Endothelial cell of umbilical vein (primary cell): Measurements from ENCODE around the gene SMOC1. TPM values are rescaled to one million over a fixed set of nuclear protein-coding genes. Genes with fewer than 3 reads are reported as not detected.

ENCODE experiments used
- BruUV-seq: library from RNA; stranded (reverse); fragments of 400-500 nt; replicated peaks from 2 replicates; lab custom pipeline; 2021; lab: Mats Ljungman, UMichigan
- CTCF ChIA-PET: fragments of 300-600, 350-600 bp; sonication (Branson Sonifier 250); formaldehyde crosslinking; loops from one replicate; lab custom pipeline; 2021; ENCODE audit warnings: antibody characterized with exemption, inconsistent platforms; lab: Charles Lee
- POLR2A ChIA-PET: fragments of 300-600, 350-600 bp; sonication (Branson Sonifier 250); formaldehyde crosslinking; loops from one replicate; lab custom pipeline; 2021; ENCODE audit warnings: antibody characterized with exemption, inconsistent platforms; lab: Charles Lee
- DNase-seq: peaks from one replicate; pipeline ENCODE4 v3.0.0-alpha.2; 2011; ENCODE audit warnings: low read depth, low spot score
- FAIRE-seq: peaks from 2 replicates; lab custom pipeline; 2011; peaks lifted over from hg19 to GRCh38; lab: Jason Lieb, UNC
- H2AFZ ChIP-seq: 2 replicates; pipeline ENCODE4 v1.6.0; 2012; ENCODE audit warnings: low read depth, low read length, control low read depth, inconsistent platforms
- H3K27ac ChIP-seq: 2 replicates; pipeline ENCODE4 v1.5.1; 2011; ENCODE audit warnings: low read depth, mild to moderate bottlenecking, control low read depth, low read length, moderate library complexity; ENCODE audit not compliant: insufficient read depth
- H3K27me3 ChIP-seq, 2 experiments: 2 replicates each; pipeline versions ENCODE4 v1.6.0 to v1.6.1; 2011; ENCODE audit warnings: low read length in 2 of 2, mixed read lengths in 1 of 2; ENCODE audit not compliant: control insufficient read depth in 2 of 2, insufficient read depth in 2 of 2
- H3K36me3 ChIP-seq, 2 experiments: 2 replicates in 1 of 2; 3 replicates in 1 of 2; pipeline ENCODE4 v1.5.1; 2011; ENCODE audit warnings: low read length in 2 of 2, mild to moderate bottlenecking in 1 of 2, moderate library complexity in 1 of 2; ENCODE audit not compliant: control insufficient read depth in 2 of 2, insufficient read depth in 2 of 2; ENCODE audit errors: extremely low read depth in 1 of 2
- H3K4me1 ChIP-seq: 3 replicates; pipeline ENCODE4 v1.5.1; 2011; ENCODE audit warnings: mild to moderate bottlenecking, low read length; ENCODE audit not compliant: control insufficient read depth, insufficient read depth; ENCODE audit errors: extremely low read depth
- H3K4me2 ChIP-seq: 2 replicates; pipeline ENCODE4 v1.6.1; 2011; ENCODE audit warnings: low read length, control low read depth, mixed read lengths; ENCODE audit not compliant: insufficient read depth
- H3K4me3 ChIP-seq, 3 experiments: fragments of 200-600 bp in 1 of 3; sonication (generic), shearing (Covaris generic) in 1 of 3; replicated peaks in 1 of 3; 2 replicates each; pipeline ENCODE4 v1.5.1; 2011 to 2016; ENCODE audit warnings: control low read depth in 3 of 3, low read length in 3 of 3, mild to moderate bottlenecking in 2 of 3, inconsistent platforms in 1 of 3, low read depth in 1 of 3, moderate library complexity in 1 of 3; ENCODE audit not compliant: insufficient read depth in 1 of 3
- H3K79me2 ChIP-seq: 2 replicates; pipeline ENCODE4 v1.6.0; 2012; ENCODE audit warnings: low read length, inconsistent platforms; ENCODE audit not compliant: control insufficient read depth, insufficient read depth
- H3K9ac ChIP-seq: replicated peaks from 2 replicates; pipeline ENCODE3; 2011; ENCODE audit warnings: low read length, control low read depth; ENCODE audit not compliant: insufficient read depth; ENCODE audit errors: extremely low read depth
- H3K9me1 ChIP-seq: replicated peaks from 3 replicates; pipeline ENCODE4 v1.6.0; 2011; ENCODE audit warnings: mild to moderate bottlenecking, low read length; ENCODE audit not compliant: control insufficient read depth, insufficient read depth; ENCODE audit errors: extremely low read depth
- H3K9me3 ChIP-seq: replicated peaks from 2 replicates; pipeline ENCODE4 v1.5.1; 2012; ENCODE audit warnings: low read length, inconsistent platforms; ENCODE audit not compliant: control insufficient read depth, insufficient read depth
- H4K20me1 ChIP-seq: replicated peaks from 2 replicates; pipeline ENCODE3; 2011; ENCODE audit warnings: mild to moderate bottlenecking, low read length; ENCODE audit not compliant: control insufficient read depth, insufficient read depth; ENCODE audit errors: extremely low read depth
- EZH2 ChIP-seq: IDR thresholded peaks from 2 replicates; pipeline ENCODE4 v1.6.1; 2012; ENCODE audit warnings: borderline replicate concordance, low read depth, mild to moderate bottlenecking, moderate library complexity, low read length, inconsistent platforms; ENCODE audit not compliant: severe bottlenecking
- FOS ChIP-seq: IDR thresholded peaks from 2 replicates; pipeline ENCODE4 v1.6.1; 2011; ENCODE audit warnings: mild to moderate bottlenecking, low read length, moderate library complexity, borderline replicate concordance; ENCODE audit not compliant: insufficient read depth
- GATA2 ChIP-seq: IDR thresholded peaks from 2 replicates; pipeline ENCODE4 v1.7.0; 2011; ENCODE audit warnings: low read depth, mild to moderate bottlenecking, moderate library complexity, mixed read lengths, low read length; ENCODE audit not compliant: insufficient read length, insufficient read depth
- JUN ChIP-seq: IDR thresholded peaks from 2 replicates; pipeline ENCODE4 v1.6.1; 2011; ENCODE audit warnings: borderline replicate concordance, low read depth; ENCODE audit not compliant: insufficient read length, insufficient read depth
- MYC ChIP-seq: IDR thresholded peaks from one replicate; pipeline ENCODE4 v1.6.1; 2011; ENCODE audit warnings: mild to moderate bottlenecking, low read depth, low read length
- POLR2A ChIP-seq: IDR thresholded peaks from 2 replicates; pipeline ENCODE4 v1.6.1; 2012; ENCODE audit warnings: low read depth, mild to moderate bottlenecking, control low read depth, low read length
- POLR2AphosphoS5 ChIP-seq: IDR thresholded peaks from 2 replicates; pipeline ENCODE4 v1.6.1; 2012; ENCODE audit warnings: low read depth, mild to moderate bottlenecking, control low read depth, low read length, moderate library complexity; ENCODE audit not compliant: insufficient read depth
- dilution Hi-C: fragments of 300-500 bp; cut with MboI; formaldehyde crosslinking; loops from one replicate; pipeline ENCODE4 v1.15.0; 2019; ENCODE audit warnings: low sequenced_read_pairs; ENCODE audit not compliant: extremely low pct_ligation_motif_present
- intact Hi-C: fragments of 100-400 bp; cut with micrococcal nuclease; formaldehyde crosslinking; loops from one replicate; pipeline ENCODE4 v1.10.0; 2022
- polyA plus RNA-seq, 4 experiments: library from polyadenylated mRNA; depleted of rRNA in 3 of 4; stranded (reverse) in 3 of 4; unstranded in 1 of 4; fragments of >200 nt; gene quantifications; 2 replicates each; pipeline versions ENCODE4 v1.2.1 to v1.2.3, GENCODE V29; 2011 to 2012; ENCODE audit warnings: missing spikeins in 1 of 4
- total RNA-seq: library from RNA; stranded (reverse); gene quantifications from 2 replicates; pipeline ENCODE4 v1.2.3, GENCODE V29; 2021
- TF ChIP-seq, protein P1 (sequence below): IDR thresholded peaks from 2 replicates; pipeline ENCODE4 v1.6.1; 2011; ENCODE audit not compliant: insufficient read depth, insufficient read length
- TF ChIP-seq, protein P2 (sequence below), 2 donors: IDR thresholded peaks; 1 replicate in 1 of 2; 2 replicates in 1 of 2; pipeline ENCODE4 v1.5.1; 2011; ENCODE audit warnings: low read length in 2 of 2, mild to moderate bottlenecking in 2 of 2, moderate library complexity in 2 of 2, control low read depth in 1 of 2, inconsistent platforms in 1 of 2, low read depth in 1 of 2; ENCODE audit not compliant: insufficient read depth in 1 of 2; ENCODE audit errors: extremely low read depth in 1 of 2

Gene SMOC1
- total and polyA plus RNA-seq, 2 donors (not counting 3 experiments of a cell fraction or from before 2014, with no cell fraction given) = 0.97 to 1.1 TPM

DNA sequence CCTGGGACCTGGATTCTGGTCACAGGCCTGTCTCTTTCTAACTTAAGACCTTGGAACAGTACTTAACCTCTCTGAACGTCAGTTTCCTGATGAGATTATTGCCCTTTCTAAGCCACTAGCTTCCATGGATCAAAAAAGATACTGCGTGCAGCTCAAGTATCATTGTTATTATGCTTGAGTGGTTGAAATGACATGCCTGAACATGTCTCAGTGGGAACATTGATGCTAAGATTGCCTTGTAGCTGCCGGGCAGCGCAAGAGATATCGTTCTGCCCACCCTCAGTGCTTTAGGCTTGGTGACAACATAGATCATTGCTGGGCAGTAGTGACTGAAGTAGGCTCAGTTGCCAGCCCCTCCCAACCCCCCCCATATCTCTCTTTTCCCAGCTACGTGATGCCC, 131.9 kb downstream of the SMOC1 start:
- Histone ChIP-seq H3K27me3 (no peaks in the 10 kb centered on the region), H3K27ac (no peak overlapping the region), H3K9ac (no peak overlapping the region), H3K9me3 (no peaks in the 10 kb centered on the region), H3K79me2 (no peaks in the 10 kb centered on the region), H3K4me1 (no peaks in the 10 kb centered on the region), H3K4me3 (no peak overlapping the region), H4K20me1 (no peaks in the 10 kb centered on the region), H2AFZ (no peak overlapping the region), H3K36me3 (no peaks in the 10 kb centered on the region), H3K4me2 (no peak overlapping the region), H3K9me1 (no peaks in the 10 kb centered on the region)
- CTCF ChIA-PET = interaction anchor here (1.0 to 2.0 kb wide), 2 partner anchors 133 to 192 kb away, joined by 3 to 7 read pairs; no protein-coding TSS in a partner anchor
- POLR2A ChIA-PET = no interaction called here
- DNase-seq (no peak), FAIRE-seq (no peak)
- intact Hi-C loops (loop anchor here (5.0 kb wide), 1 partner anchor 279 kb away; no protein-coding TSS in a partner anchor), dilution Hi-C loops (no loop called here)
- TF ChIP-seq, protein P1, sequence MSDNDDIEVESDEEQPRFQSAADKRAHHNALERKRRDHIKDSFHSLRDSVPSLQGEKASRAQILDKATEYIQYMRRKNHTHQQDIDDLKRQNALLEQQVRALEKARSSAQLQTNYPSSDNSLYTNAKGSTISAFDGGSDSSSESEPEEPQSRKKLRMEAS = no peak
- no peak for TF ChIP-seq JUN
- no TSS peak for BruUV-seq

DNA sequence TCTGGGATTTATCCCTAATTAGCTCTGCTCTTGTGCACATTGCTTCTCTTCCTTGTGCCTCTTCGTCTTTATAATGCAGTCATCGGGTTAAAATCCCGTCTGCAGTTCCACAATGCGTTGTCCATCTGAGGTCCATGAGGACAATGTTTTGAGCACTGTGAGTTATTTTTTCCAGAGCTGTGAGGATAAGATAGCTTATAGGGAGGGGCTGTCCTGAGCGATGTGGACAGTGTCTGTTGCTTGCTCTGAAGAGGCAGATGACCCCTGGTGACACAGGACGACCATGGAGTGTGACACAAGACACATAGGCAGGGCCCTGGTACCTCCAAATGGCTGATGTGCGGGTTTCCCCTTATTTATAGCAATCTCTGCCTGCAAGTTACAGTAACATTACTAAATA, 132.5 kb downstream of the SMOC1 start:
- POLR2A ChIA-PET = no interaction called here
- dilution Hi-C loops = no loop called here

More for the DNA sequence above, 132.5 kb downstream of the SMOC1 start:
- H3K27me3 ChIP-seq = no peaks in the 10 kb centered on the region
- no peak overlapping the region for H3K4me3 ChIP-seq
- no TSS peak for BruUV-seq
- FAIRE-seq (no peak), DNase-seq (no peak)
- no peak overlapping the region for H3K27ac ChIP-seq
- H2AFZ ChIP-seq = no peak overlapping the region
- H3K4me2 ChIP-seq = no peak overlapping the region
- no peaks in the 10 kb centered on the region for H3K9me3 ChIP-seq
- TF ChIP-seq GATA2 (no peak), JUN (no peak), MYC (no peak), FOS (no peak), POLR2AphosphoS5 (no peak), POLR2A (no peak), EZH2 (no peak)
- TF ChIP-seq, protein P2, sequence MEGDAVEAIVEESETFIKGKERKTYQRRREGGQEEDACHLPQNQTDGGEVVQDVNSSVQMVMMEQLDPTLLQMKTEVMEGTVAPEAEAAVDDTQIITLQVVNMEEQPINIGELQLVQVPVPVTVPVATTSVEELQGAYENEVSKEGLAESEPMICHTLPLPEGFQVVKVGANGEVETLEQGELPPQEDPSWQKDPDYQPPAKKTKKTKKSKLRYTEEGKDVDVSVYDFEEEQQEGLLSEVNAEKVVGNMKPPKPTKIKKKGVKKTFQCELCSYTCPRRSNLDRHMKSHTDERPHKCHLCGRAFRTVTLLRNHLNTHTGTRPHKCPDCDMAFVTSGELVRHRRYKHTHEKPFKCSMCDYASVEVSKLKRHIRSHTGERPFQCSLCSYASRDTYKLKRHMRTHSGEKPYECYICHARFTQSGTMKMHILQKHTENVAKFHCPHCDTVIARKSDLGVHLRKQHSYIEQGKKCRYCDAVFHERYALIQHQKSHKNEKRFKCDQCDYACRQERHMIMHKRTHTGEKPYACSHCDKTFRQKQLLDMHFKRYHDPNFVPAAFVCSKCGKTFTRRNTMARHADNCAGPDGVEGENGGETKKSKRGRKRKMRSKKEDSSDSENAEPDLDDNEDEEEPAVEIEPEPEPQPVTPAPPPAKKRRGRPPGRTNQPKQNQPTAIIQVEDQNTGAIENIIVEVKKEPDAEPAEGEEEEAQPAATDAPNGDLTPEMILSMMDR (IDR thresholded peaks at IDR 0.05; ENCODE audit: extremely low read depth in 1 of 2, insufficient read depth in 1 of 2, low read depth in 1 of 2, low read length in 2 of 2) = no peak
- TF ChIP-seq, protein P1 = no peak
- CTCF ChIA-PET = interaction anchor here (1.0 to 8.8 kb wide), 5 partner anchors 16 to 193 kb away, joined by 3 to 69 read pairs (median 5); no protein-coding TSS in a partner anchor
- H3K36me3 ChIP-seq = no peaks in the 10 kb centered on the region
- no peaks in the 10 kb centered on the region for H3K9me1 ChIP-seq
- no peaks in the 10 kb centered on the region for H3K79me2 ChIP-seq
- no peaks in the 10 kb centered on the region for H4K20me1 ChIP-seq
- H3K4me1 ChIP-seq = no peaks in the 10 kb centered on the region
- no peak overlapping the region for H3K9ac ChIP-seq
- intact Hi-C loops = loop anchor here (5.0 kb wide), 1 partner anchor 279 kb away; no protein-coding TSS in a partner anchor
